ENCODE results near the gene RBM7.

Gene RBM7

DNA sequence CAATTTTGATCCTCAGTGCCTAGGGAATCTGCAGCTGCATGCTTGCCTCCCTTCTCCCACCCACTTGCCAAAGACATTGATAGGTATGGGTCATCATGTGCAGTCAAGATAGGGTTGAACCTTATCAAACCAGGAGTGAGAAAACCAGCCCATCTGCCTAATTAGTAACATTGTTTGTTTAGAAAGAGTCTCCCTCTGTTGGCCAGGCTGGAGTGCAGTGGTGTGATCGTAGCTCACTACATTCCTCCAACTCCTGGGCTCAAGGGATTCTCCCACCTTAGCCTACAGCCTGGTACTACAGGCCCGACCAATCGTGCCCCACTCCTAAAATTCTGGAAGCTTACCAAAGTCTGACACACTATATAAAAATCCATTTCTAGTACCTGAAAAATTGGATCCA, 4.7 kb upstream of the RBM7 start:
- Histone ChIP-seq H3K4me3 (ENCODE audit: low read length) (no peak overlapping the region), H3K4me2 (ENCODE audit: low read length) (no peak overlapping the region), H3K27ac (ENCODE audit: low read length) (no peak overlapping the region), H3K79me2 (ENCODE audit: low read length) (peaks cover 22% of the 10 kb centered on the region), H4K20me1 (ENCODE audit: insufficient read depth, low read length) (no peaks in the 10 kb centered on the region), H2AFZ (ENCODE audit: low read depth, low read length) (no peak overlapping the region), H3K9ac (ENCODE audit: low read length) (no peak overlapping the region), H3K4me1 (ENCODE audit: low read length) (peaks cover 8% of the 10 kb centered on the region), H3K27me3 (ENCODE audit: low read depth, low read length) (no peaks in the 10 kb centered on the region), H3K9me3 (ENCODE audit: insufficient read depth, low read length) (no peaks in the 10 kb centered on the region), H3K36me3 (replicated peaks; ENCODE audit: low read depth, low read length) (peaks cover 4% of the 10 kb centered on the region)
- no peak for TF ChIP-seq EZH2phosphoT487 (IDR thresholded peaks at IDR 0.05; ENCODE audit: low read depth)
- TF ChIP-seq, protein P1, sequence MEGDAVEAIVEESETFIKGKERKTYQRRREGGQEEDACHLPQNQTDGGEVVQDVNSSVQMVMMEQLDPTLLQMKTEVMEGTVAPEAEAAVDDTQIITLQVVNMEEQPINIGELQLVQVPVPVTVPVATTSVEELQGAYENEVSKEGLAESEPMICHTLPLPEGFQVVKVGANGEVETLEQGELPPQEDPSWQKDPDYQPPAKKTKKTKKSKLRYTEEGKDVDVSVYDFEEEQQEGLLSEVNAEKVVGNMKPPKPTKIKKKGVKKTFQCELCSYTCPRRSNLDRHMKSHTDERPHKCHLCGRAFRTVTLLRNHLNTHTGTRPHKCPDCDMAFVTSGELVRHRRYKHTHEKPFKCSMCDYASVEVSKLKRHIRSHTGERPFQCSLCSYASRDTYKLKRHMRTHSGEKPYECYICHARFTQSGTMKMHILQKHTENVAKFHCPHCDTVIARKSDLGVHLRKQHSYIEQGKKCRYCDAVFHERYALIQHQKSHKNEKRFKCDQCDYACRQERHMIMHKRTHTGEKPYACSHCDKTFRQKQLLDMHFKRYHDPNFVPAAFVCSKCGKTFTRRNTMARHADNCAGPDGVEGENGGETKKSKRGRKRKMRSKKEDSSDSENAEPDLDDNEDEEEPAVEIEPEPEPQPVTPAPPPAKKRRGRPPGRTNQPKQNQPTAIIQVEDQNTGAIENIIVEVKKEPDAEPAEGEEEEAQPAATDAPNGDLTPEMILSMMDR (IDR thresholded peaks at IDR 0.05; ENCODE audit: low read depth, low read length): peak; percentile 50

DNA sequence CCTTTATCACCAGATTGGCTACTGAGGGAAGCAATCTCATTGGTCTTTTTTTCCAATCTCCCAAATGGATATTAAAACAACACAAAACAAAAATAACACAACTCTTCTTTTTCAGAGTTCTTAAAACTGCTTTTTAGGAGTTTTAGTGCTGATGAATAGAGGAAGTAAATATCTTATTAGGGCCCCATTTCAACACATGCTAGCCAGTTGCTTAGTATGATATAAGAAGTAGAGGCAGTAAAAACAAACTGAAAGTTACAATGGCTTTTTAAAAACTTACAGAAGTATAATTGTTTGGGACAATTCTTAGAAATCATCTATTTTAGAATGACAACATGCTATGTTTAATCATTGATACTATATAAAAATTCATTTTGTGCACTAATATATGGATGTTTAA, 3.5 kb upstream of the RBM7 start:
- Histone ChIP-seq H3K9me3 (ENCODE audit: insufficient read depth, low read length) (no peaks in the 10 kb centered on the region), H4K20me1 (ENCODE audit: insufficient read depth, low read length) (no peaks in the 10 kb centered on the region), H3K9ac (ENCODE audit: low read length) (no peak overlapping the region), H3K4me1 (ENCODE audit: low read length) (peaks cover 13% of the 10 kb centered on the region), H3K27ac (ENCODE audit: low read length) (no peak overlapping the region), H3K4me3 (ENCODE audit: low read length) (no peak overlapping the region), H3K4me2 (ENCODE audit: low read length) (no peak overlapping the region), H3K27me3 (ENCODE audit: low read depth, low read length) (no peaks in the 10 kb centered on the region), H2AFZ (ENCODE audit: low read depth, low read length) (no peak overlapping the region), H3K79me2 (ENCODE audit: low read length) (peaks cover 34% of the 10 kb centered on the region), H3K36me3 (replicated peaks; ENCODE audit: low read depth, low read length) (peaks cover 4% of the 10 kb centered on the region)
- TF ChIP-seq EZH2phosphoT487 (IDR thresholded peaks at IDR 0.05; ENCODE audit: low read depth): no peak
- TF ChIP-seq, protein P1 (IDR thresholded peaks at IDR 0.05; ENCODE audit: low read depth, low read length): no peak

DNA sequence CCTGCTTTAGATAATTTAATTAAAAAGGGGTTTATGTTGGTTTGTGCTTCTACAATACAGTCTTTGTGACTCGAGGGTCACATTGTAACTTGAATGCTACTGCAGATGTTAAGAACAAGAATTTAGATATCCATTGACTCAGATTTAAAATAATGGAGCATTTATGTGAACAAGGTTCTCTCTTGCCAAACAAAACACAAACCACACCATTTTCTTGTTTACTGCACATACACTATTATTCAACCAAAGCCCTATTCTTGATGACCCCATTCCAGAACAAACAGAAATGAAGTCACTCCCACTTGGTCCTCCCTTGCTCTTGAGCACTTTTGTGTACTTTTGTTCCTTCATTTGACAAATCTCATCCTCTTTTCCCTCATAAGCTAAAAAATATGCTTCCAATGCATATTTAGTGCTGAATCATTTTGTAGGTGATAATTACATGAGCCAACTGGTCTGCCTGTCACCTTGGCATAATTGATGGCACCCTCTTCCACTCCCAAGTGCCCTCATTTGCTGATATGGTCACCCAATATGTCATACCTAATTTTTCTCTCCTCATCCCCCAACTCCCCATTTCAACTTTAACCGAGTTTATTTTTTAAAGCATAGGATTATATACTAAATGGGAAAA, 3.0 kb upstream of the RBM7 start:
- no peak overlapping the region for H2AFZ ChIP-seq (ENCODE audit: low read depth, low read length)
- peaks cover 40% of the 10 kb centered on the region for H3K79me2 ChIP-seq (ENCODE audit: low read length)
- H3K36me3 ChIP-seq (replicated peaks; ENCODE audit: low read depth, low read length): peaks cover 4% of the 10 kb centered on the region
- H3K27ac ChIP-seq (ENCODE audit: low read length): no peak overlapping the region
- no peak overlapping the region for H3K4me3 ChIP-seq (ENCODE audit: low read length)
- TF ChIP-seq, protein P1 (IDR thresholded peaks at IDR 0.05; ENCODE audit: low read depth, low read length): no peak
- no peak for TF ChIP-seq EZH2phosphoT487 (IDR thresholded peaks at IDR 0.05; ENCODE audit: low read depth)
- no peaks in the 10 kb centered on the region for H3K9me3 ChIP-seq (ENCODE audit: insufficient read depth, low read length)
- no peak overlapping the region for H3K9ac ChIP-seq (ENCODE audit: low read length)
- no peaks in the 10 kb centered on the region for H4K20me1 ChIP-seq (ENCODE audit: insufficient read depth, low read length)
- no peak overlapping the region for H3K4me2 ChIP-seq (ENCODE audit: low read length)
- H3K4me1 ChIP-seq (ENCODE audit: low read length): peaks cover 16% of the 10 kb centered on the region
- H3K27me3 ChIP-seq (ENCODE audit: low read depth, low read length): no peaks in the 10 kb centered on the region

DNA sequence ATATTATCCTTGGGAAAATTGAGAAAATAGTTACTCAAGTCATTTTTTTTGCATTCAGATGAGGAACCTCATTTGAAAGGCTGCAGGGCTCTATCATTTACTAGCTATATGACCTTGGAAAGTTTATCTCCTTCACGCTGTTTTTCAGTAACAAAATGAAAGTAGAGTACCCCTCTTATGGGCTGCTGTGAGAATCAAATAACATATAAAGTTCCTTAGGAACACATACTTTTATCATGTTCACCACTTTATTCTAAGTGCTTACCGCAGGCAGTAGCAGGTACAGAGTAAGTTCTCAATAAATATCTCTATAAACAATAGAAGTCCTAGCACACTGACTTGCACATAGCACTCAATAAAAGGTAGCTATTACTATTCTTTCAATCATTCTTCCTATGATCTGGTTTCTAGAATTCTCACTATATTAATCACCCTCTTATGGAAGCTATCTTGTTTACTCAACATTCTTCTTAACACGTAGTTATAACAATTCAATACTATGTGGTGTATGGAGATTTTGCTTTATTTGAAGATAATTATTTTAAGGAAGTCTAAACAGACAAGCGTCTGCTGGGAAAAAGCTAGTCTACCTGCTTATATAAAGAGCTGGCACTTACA, 2.1 kb upstream of the RBM7 start:
- H3K36me3 ChIP-seq (replicated peaks; ENCODE audit: low read depth, low read length): peaks cover 4% of the 10 kb centered on the region
- 0 out of 2 replicates have a peak, but pooled peaks cover 4% of the 10 kb centered on the region for H4K20me1 ChIP-seq (ENCODE audit: insufficient read depth, low read length)
- no peak for TF ChIP-seq EZH2phosphoT487 (IDR thresholded peaks at IDR 0.05; ENCODE audit: low read depth)
- TF ChIP-seq, protein P1 (IDR thresholded peaks at IDR 0.05; ENCODE audit: low read depth, low read length): no peak
- H3K27ac ChIP-seq (ENCODE audit: low read length): no peak overlapping the region
- H3K4me2 ChIP-seq (ENCODE audit: low read length): no peak overlapping the region
- no peaks in the 10 kb centered on the region for H3K9me3 ChIP-seq (ENCODE audit: insufficient read depth, low read length)
- H3K27me3 ChIP-seq (ENCODE audit: low read depth, low read length): no peaks in the 10 kb centered on the region
- H3K79me2 ChIP-seq (ENCODE audit: low read length): peaks cover 49% of the 10 kb centered on the region
- no peak overlapping the region for H3K4me3 ChIP-seq (ENCODE audit: low read length)
- no peak overlapping the region for H3K9ac ChIP-seq (ENCODE audit: low read length)
- no peak overlapping the region for H2AFZ ChIP-seq (ENCODE audit: low read depth, low read length)
- H3K4me1 ChIP-seq (ENCODE audit: low read length): peaks cover 25% of the 10 kb centered on the region

All from OCI-LY3 (cell line).